Retinal pigment epithelial cell (primary cell): ENCODE measurements around the gene MLH1.

Experiments used
- DNase-seq: peaks from one replicate; pipeline ENCODE4 v3.0.0-alpha.2; 2010; ENCODE audit warnings: low read depth
- H3K4me3 ChIP-seq: 2 replicates; pipeline ENCODE4 v1.5.1; 2011; ENCODE audit warnings: mild to moderate bottlenecking, low read length, control low read depth, moderate library complexity
- CTCF ChIP-seq: conservative IDR thresholded peaks from 2 replicates; pipeline ENCODE4 v1.5.1; 2011; ENCODE audit warnings: low read depth, low read length, control low read depth, inconsistent platforms

Gene MLH1

DNA sequence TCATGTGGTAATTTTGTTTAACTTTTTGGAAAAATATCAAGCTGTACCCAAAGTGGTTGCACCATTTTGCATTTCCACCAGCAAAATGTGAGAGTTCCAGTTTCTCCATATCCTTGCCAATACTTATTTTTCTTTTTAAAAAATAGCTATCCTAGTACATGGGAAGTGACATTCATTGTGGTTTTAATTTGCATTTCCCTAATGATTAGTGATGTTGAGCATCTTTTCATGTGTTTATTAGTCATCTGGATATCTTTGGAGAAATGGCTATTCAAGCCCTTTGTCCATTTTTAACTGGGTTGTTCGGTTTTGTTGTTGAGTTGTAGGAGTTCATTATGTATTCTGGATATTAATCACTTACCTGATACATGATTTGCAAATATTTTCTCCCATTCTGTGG lies 29.0 kb upstream of the MLH1 start:
- no peak for DNase-seq
- no peak overlapping the region for H3K4me3 ChIP-seq
- TF ChIP-seq CTCF = no peak

DNA sequence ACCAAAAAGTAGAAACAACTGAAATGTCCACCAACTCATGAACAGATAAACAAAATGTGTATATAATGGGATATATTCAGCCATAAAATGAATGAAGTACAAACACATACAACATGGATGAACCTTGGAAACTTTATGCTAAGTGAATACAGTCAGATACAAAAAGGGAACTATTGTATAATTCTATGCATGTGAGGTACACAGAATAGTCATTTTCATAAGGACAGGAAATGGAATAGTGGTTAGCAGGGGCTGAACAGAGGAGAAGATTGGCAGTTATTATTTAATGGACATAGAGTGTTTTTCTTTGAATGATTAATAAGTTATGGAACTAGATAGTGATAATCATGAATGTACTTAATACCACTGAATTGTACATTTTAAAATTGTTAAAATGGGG lies 28.5 kb upstream of the MLH1 start:
- no peak overlapping the region for H3K4me3 ChIP-seq
- no peak for DNase-seq
- no peak for TF ChIP-seq CTCF

DNA sequence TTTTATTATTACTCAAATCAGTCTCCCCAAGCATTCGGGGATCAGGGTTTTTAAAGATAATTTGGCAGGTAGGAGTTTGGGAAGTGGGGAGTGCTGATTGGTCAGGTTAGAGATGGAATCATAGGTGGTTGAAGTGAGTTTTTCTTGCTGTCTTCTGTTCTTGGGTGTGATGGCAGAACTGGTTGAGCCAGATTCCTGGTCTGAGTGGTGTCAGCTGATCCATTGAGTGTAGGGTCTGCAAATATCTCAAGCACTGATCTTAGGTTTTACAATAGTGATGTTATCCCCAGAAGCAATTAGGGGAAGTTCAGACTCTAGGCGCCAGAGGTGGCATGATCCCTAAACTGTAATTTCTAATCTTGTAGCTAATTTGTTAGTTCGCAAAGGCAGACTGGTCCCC lies 27.9 kb upstream of the MLH1 start:
- DNase-seq = no peak
- TF ChIP-seq CTCF = no peak
- no peak overlapping the region for H3K4me3 ChIP-seq

GRCh38 chr3:36969085-36969484 lies 24.2 kb upstream of the MLH1 start:
- no peak for DNase-seq
- H3K4me3 ChIP-seq = no peak overlapping the region
- TF ChIP-seq CTCF = no peak

GRCh38 chr3:36969540-36970432 lies 23.5 kb upstream of the MLH1 start:
- no peak overlapping the region for H3K4me3 ChIP-seq
- no peak for DNase-seq
- TF ChIP-seq CTCF = no peak

DNA sequence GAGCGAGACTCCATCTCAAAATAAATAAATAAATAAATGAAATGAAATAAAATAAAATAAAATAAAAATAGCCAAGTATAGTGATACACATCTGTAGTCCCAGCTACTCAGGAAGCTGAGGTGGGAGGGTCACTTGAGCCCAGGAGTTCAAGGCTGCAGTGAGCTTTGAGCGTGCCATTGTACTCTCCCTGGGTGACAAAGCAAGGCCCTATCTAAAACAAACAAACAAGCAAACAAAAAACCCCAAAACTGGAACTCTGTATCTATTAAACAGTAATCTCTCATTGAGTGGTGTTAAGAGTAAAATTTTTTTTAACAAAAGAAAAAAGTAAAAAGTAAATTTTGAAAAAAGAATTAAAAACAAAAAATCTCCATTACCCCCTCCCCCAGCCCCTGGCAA lies 21.2 kb upstream of the MLH1 start:
- DNase-seq = no peak
- TF ChIP-seq CTCF = no peak
- no peak overlapping the region for H3K4me3 ChIP-seq

DNA sequence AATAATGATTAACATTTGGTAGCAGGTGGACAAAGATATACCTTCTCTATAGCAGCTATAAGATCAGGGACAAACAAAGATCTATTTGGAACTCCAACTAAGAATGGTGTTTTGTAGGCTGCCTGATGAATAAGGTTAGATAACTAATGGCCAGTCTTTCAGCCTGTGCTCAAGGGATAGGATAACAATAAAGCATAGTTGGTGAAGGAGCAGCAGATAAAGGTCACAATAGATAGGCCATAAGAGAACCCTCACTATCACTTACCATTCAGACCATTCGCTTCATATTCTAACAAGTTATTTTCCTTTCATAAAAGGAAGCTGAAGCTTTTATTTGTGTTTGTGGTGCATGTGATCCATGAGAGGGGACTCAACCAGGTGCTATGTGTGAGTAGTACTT lies 20.2 kb upstream of the MLH1 start:
- no peak overlapping the region for H3K4me3 ChIP-seq
- no peak for TF ChIP-seq CTCF
- DNase-seq = no peak
